ENCODE measurements around the gene SSBP3. TPM values are rescaled to one million over a fixed set of nuclear protein-coding genes. Genes with fewer than 3 reads are reported as not detected.

SSBP3 gene
- total and polyA plus RNA-seq, 2 donors from 2014 or later = 33.3 to 49.6 TPM

DNA sequence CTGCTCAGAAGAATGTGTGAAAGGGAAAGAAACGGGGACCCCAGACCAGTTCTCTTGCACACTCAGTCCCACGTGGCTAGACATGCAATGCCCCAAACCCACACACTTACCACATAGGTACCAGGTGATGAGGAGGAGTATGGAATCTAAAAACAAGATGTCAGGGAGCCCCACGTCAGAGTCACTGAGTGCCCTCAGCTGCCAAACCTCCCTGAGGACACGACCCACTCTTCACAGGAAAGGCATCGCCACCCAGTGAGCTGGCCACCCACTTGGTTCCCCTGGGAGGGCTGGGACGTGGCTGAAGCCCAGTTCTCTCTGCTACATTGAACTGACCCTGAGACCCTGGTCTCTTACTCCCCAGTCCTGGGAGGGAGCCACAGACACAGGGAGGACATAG lies 164.8 kb downstream of the SSBP3 start:
- TF ChIP-seq, protein P1, sequence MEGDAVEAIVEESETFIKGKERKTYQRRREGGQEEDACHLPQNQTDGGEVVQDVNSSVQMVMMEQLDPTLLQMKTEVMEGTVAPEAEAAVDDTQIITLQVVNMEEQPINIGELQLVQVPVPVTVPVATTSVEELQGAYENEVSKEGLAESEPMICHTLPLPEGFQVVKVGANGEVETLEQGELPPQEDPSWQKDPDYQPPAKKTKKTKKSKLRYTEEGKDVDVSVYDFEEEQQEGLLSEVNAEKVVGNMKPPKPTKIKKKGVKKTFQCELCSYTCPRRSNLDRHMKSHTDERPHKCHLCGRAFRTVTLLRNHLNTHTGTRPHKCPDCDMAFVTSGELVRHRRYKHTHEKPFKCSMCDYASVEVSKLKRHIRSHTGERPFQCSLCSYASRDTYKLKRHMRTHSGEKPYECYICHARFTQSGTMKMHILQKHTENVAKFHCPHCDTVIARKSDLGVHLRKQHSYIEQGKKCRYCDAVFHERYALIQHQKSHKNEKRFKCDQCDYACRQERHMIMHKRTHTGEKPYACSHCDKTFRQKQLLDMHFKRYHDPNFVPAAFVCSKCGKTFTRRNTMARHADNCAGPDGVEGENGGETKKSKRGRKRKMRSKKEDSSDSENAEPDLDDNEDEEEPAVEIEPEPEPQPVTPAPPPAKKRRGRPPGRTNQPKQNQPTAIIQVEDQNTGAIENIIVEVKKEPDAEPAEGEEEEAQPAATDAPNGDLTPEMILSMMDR (IDR thresholded peaks at IDR 0.05; ENCODE audit: borderline replicate concordance, extremely low read depth, insufficient read depth) = no peak
- Histone ChIP-seq H3K9me3 (ENCODE audit: control insufficient read depth in 2 of 3, insufficient read depth in 1 of 3, low read length in 3 of 3) (no peaks in the 10 kb centered on the region), H3K4me3 (ENCODE audit: low read length in 3 of 3) (no peak overlapping the region), H3K4me1 (ENCODE audit: control insufficient read depth in 2 of 3, insufficient read depth in 2 of 3, low read depth in 1 of 3, low read length in 3 of 3) (no peaks in the 10 kb centered on the region), H3K9ac (ENCODE audit: low read length in 3 of 3) (no peak overlapping the region), H3K36me3 (ENCODE audit: control insufficient read depth in 2 of 3, insufficient read depth in 3 of 3, low read length in 3 of 3) (peaks cover 5 to 30% (median 16%) of the 10 kb centered on the region in 3 donors), H3K27me3 (ENCODE audit: control insufficient read depth, insufficient read depth, low read length) (no peaks in the 10 kb centered on the region), H3K27ac (ENCODE audit: low read depth in 2 of 2, low read length in 2 of 2) (no peak overlapping the region)
- FAIRE-seq (no peak), DNase-seq (peak in 1 of 5 donors; percentile 55)
- intact Hi-C loops (cut with DNase I) = no loop called here

- Histone ChIP-seq H3K9me3 (ENCODE audit: control insufficient read depth in 2 of 3, insufficient read depth in 1 of 3, low read length in 3 of 3) (no peaks in the 10 kb centered on the region), H3K9ac (ENCODE audit: low read length in 3 of 3) (no peak overlapping the region), H3K36me3 (ENCODE audit: control insufficient read depth in 2 of 3, insufficient read depth in 3 of 3, low read length in 3 of 3) (peaks cover 5 to 29% (median 15%) of the 10 kb centered on the region in 3 donors), H3K4me1 (ENCODE audit: control insufficient read depth in 2 of 3, insufficient read depth in 2 of 3, low read depth in 1 of 3, low read length in 3 of 3) (no peaks in the 10 kb centered on the region), H3K27ac (ENCODE audit: low read depth in 2 of 2, low read length in 2 of 2) (no peak overlapping the region), H3K4me3 (ENCODE audit: low read length in 3 of 3) (no peak overlapping the region), H3K27me3 (ENCODE audit: control insufficient read depth, insufficient read depth, low read length) (no peaks in the 10 kb centered on the region)
- TF ChIP-seq, protein P1 (IDR thresholded peaks at IDR 0.05; ENCODE audit: borderline replicate concordance, extremely low read depth, insufficient read depth) = no peak
- FAIRE-seq (no peak), DNase-seq (peak in 1 of 5 donors; percentile 59)
- intact Hi-C loops (cut with DNase I) = no loop called here
Observed at GRCh38 chr1:54240741-54241335, 165.4 kb downstream of the SSBP3 start.

- no peaks in the 10 kb centered on the region for H3K4me1 ChIP-seq (ENCODE audit: control insufficient read depth in 2 of 3, insufficient read depth in 2 of 3, low read depth in 1 of 3, low read length in 3 of 3)
- H3K9me3 ChIP-seq (ENCODE audit: control insufficient read depth in 2 of 3, insufficient read depth in 1 of 3, low read length in 3 of 3) = no peaks in the 10 kb centered on the region
- H3K36me3 ChIP-seq (ENCODE audit: control insufficient read depth in 2 of 3, insufficient read depth in 3 of 3, low read length in 3 of 3) = peaks cover 5 to 26% (median 11%) of the 10 kb centered on the region in 3 donors
- no peaks in the 10 kb centered on the region for H3K27me3 ChIP-seq (ENCODE audit: control insufficient read depth, insufficient read depth, low read length)
- H3K4me3 ChIP-seq (ENCODE audit: low read length in 3 of 3) = no peak overlapping the region
- TF ChIP-seq, protein P1 (IDR thresholded peaks at IDR 0.05; ENCODE audit: borderline replicate concordance, extremely low read depth, insufficient read depth) = no peak
- no peak for FAIRE-seq
- no peak for DNase-seq
- intact Hi-C loops (cut with DNase I) = no loop called here
- H3K9ac ChIP-seq (ENCODE audit: low read length in 3 of 3) = no peak overlapping the region
- H3K27ac ChIP-seq (ENCODE audit: low read depth in 2 of 2, low read length in 2 of 2) = no peak overlapping the region
Observed at GRCh38 chr1:54239631-54240031, 166.6 kb downstream of the SSBP3 start.

GRCh38 chr1:54239035-54239383 lies 167.2 kb downstream of the SSBP3 start:
- Histone ChIP-seq H3K27me3 (ENCODE audit: control insufficient read depth, insufficient read depth, low read length) (no peaks in the 10 kb centered on the region), H3K4me1 (ENCODE audit: control insufficient read depth in 2 of 3, insufficient read depth in 2 of 3, low read depth in 1 of 3, low read length in 3 of 3) (no peaks in the 10 kb centered on the region), H3K9ac (ENCODE audit: low read length in 3 of 3) (no peak overlapping the region), H3K4me3 (ENCODE audit: low read length in 3 of 3) (no peak overlapping the region), H3K9me3 (ENCODE audit: control insufficient read depth in 2 of 3, insufficient read depth in 1 of 3, low read length in 3 of 3) (no peaks in the 10 kb centered on the region), H3K27ac (ENCODE audit: low read depth in 2 of 2, low read length in 2 of 2) (no peak overlapping the region), H3K36me3 (ENCODE audit: control insufficient read depth in 2 of 3, insufficient read depth in 3 of 3, low read length in 3 of 3) (peaks cover 5 to 26% (median 11%) of the 10 kb centered on the region in 3 donors)
- TF ChIP-seq, protein P1 (IDR thresholded peaks at IDR 0.05; ENCODE audit: borderline replicate concordance, extremely low read depth, insufficient read depth) = no peak
- intact Hi-C loops (cut with DNase I) = no loop called here
- FAIRE-seq (no peak), DNase-seq (no peak)
